T-helper 17 cell (primary cell): ENCODE measurements around the gene SYT17. TPM values are rescaled to one million over a fixed set of nuclear protein-coding genes. Genes with fewer than 3 reads are reported as not detected.

ENCODE experiments used
- ATAC-seq: fragments of 150-1000 bp; cut with Tn5 transposase; 2 replicates; pipeline ENCODE4 v1.10.0; 2021; ENCODE audit warnings: mild to moderate bottlenecking, moderate library complexity
- DNase-seq, 3 donors: peaks; one replicate each; pipeline versions ENCODE4 v3.0.0 to v3.0.0-alpha.2; 2020 to 2021
- H3K9me3 ChIP-seq: one replicate; pipeline ENCODE4 v1.7.0; 2013; ENCODE audit warnings: low read length, mild to moderate bottlenecking; ENCODE audit not compliant: control insufficient read depth, poor library complexity, severe bottlenecking
- H3K27ac Mint-ChIP-seq: one replicate; pipeline ENCODE4 v1.8.0; 2022; ENCODE audit warnings: mild to moderate bottlenecking, moderate library complexity, mixed read lengths
- H3K27me3 Mint-ChIP-seq: one replicate; pipeline ENCODE4 v1.8.0; 2022; ENCODE audit warnings: mixed read lengths
- H3K36me3 Mint-ChIP-seq: one replicate; pipeline ENCODE4 v1.8.0; 2022; ENCODE audit warnings: low read depth, mixed read lengths
- H3K4me1 Mint-ChIP-seq: one replicate; pipeline ENCODE4 v1.8.0; 2022; ENCODE audit warnings: mild to moderate bottlenecking, mixed read lengths
- H3K4me3 Mint-ChIP-seq: one replicate; pipeline ENCODE4 v1.8.0; 2022; ENCODE audit warnings: mild to moderate bottlenecking, moderate library complexity, mixed read lengths
- total RNA-seq, 4 donors: library from RNA in 2 of 4; stranded (reverse) in 2 of 4; gene quantifications; one replicate each; pipeline ENCODE4 v1.2.3 and lab custom pipeline; 2022 to 2026

SYT17 gene
- total RNA-seq, 2 donors from 2014 or later: 0.97 TPM; not detected in 1

- Mint-ChIP-seq H3K27ac (no peak overlapping the region), H3K4me3 (no peak overlapping the region), H3K4me1 (peaks cover 8% of the 10 kb centered on the region), H3K27me3 (peaks cover 4% of the 10 kb centered on the region), H3K36me3 (no peaks in the 10 kb centered on the region)
- ATAC-seq (no peak), DNase-seq (no peak)
- no peaks in the 10 kb centered on the region for H3K9me3 ChIP-seq
Observed at GRCh38 chr16:19132898-19133297, 35.1 kb upstream of the SYT17 start.

GRCh38 chr16:19133600-19133999 is 34.4 kb upstream of the SYT17 start:
- Mint-ChIP-seq H3K4me3 (no peak overlapping the region), H3K27ac (no peak overlapping the region), H3K27me3 (peaks cover 7% of the 10 kb centered on the region), H3K4me1 (peaks cover 8% of the 10 kb centered on the region), H3K36me3 (no peaks in the 10 kb centered on the region)
- no peaks in the 10 kb centered on the region for H3K9me3 ChIP-seq
- DNase-seq (no peak), ATAC-seq (no peak)

DNA sequence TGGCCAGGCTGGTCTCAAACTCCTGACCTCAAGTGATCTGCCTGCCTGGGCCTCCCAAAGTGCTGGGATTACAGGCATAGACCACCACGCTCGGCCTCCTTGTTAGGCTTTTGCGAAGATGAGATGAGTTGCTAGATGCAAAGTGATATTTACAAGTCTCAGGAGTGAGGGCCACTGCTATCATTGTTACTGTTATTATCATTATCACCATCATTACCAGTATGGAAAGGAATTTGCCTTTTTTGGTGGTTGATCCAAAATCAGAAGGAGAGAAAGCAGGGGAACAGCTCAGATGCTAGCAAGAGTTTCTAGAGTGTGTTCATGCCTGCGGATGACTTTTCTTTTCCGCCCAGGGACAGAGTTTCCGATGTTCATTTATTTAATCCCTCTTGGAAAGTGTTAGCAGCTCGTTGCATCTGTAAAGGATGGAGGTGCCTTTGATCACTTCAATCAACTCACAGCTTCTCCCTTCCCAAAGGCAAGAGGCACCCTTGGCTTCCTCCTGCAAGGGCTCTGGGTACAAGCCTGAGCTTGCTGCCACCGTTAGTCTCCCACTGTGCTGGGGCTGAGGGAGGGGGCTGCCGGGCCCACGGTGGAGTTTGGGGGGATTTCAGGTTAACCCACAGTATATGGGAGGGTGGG is 32.7 kb upstream of the SYT17 start:
- Mint-ChIP-seq H3K27me3 (peaks cover 23% of the 10 kb centered on the region), H3K4me3 (no peak overlapping the region), H3K27ac (no peak overlapping the region), H3K4me1 (peaks cover 8% of the 10 kb centered on the region), H3K36me3 (no peaks in the 10 kb centered on the region)
- ATAC-seq (no peak), DNase-seq (no peak)
- no peaks in the 10 kb centered on the region for H3K9me3 ChIP-seq

DNA sequence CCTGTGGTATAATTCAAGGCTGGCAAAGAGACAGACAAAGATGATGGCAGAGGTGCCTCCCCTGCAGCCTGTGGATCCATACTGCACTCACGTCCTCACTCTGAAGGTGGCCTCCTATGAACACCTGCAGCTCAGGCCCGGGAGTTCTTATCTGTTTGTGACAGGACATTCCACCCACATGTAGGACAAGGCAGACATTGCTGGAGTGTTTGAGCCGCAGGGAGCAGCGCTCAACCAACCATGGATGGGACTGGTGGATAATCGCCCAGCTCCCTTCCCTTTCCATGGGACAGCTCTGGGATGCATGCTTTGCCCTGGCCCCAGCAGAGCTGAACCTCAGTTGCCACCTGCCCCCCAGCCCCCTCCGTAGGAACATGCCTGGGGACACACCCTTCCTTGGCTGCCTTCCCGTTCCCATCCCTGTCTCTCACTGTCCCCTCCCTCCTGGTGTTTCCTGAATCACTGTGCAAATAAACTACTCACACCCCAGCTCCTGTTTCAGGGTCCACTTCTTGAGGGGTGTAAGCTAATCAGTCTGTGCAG is 32.1 kb upstream of the SYT17 start:
- H3K27me3 Mint-ChIP-seq: peaks cover 29% of the 10 kb centered on the region
- DNase-seq (no peak), ATAC-seq (no peak)
- H3K27ac Mint-ChIP-seq: no peak overlapping the region
- no peak overlapping the region for H3K4me3 Mint-ChIP-seq
- H3K36me3 Mint-ChIP-seq: no peaks in the 10 kb centered on the region
- no peaks in the 10 kb centered on the region for H3K9me3 ChIP-seq
- H3K4me1 Mint-ChIP-seq: peaks cover 4% of the 10 kb centered on the region

DNA sequence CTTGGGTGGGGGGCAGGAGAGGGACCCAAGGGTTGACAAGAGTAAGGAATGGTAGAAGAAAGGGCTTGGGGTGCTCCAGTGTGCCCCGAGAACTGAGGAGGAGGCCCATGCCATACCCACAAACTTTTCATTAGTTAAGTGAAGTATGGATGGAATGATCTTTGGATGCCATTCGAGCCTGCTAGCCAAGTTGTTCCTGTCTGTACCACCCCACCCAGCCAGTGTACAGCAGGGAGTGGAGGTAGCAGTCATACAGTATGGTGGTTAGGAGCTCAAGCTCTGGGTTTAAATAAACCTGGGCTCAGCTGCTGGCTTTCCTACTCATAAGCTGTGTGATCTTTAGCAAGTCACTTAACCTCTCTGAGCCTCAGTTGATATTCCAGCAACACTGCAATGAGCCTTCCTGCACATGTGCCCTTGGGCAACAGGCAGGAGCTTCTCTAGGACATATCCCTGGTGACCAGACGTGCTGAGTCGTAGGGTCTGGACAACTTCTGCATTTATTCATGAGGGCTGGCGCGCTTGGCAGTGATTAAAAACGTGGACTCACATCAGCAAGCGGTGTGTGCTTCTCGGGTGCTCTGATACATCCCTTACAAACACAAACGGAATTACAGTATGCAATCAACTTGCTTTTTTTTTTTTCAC is 31.4 kb upstream of the SYT17 start:
- Mint-ChIP-seq H3K27me3 (peaks cover 25% of the 10 kb centered on the region), H3K4me3 (no peak overlapping the region), H3K4me1 (no peaks in the 10 kb centered on the region), H3K36me3 (no peaks in the 10 kb centered on the region), H3K27ac (no peak overlapping the region)
- DNase-seq: no peak
- ATAC-seq: no peak
- H3K9me3 ChIP-seq: no peaks in the 10 kb centered on the region

- DNase-seq: no peak
- H3K4me1 Mint-ChIP-seq: no peaks in the 10 kb centered on the region
- no peak overlapping the region for H3K27ac Mint-ChIP-seq
- no peaks in the 10 kb centered on the region for H3K9me3 ChIP-seq
- H3K27me3 Mint-ChIP-seq: peaks cover 25% of the 10 kb centered on the region
- no peaks in the 10 kb centered on the region for H3K36me3 Mint-ChIP-seq
- H3K4me3 Mint-ChIP-seq: no peak overlapping the region
- no peak for ATAC-seq
Observed at GRCh38 chr16:19137201-19138128, 30.6 kb upstream of the SYT17 start.

GRCh38 chr16:19138601-19139000 is 29.4 kb upstream of the SYT17 start:
- H3K36me3 Mint-ChIP-seq: no peaks in the 10 kb centered on the region
- H3K27ac Mint-ChIP-seq: no peak overlapping the region
- ATAC-seq (no peak), DNase-seq (no peak)
- H3K27me3 Mint-ChIP-seq: peaks cover 31% of the 10 kb centered on the region
- H3K9me3 ChIP-seq: no peaks in the 10 kb centered on the region
- H3K4me3 Mint-ChIP-seq: no peak overlapping the region
- H3K4me1 Mint-ChIP-seq: no peaks in the 10 kb centered on the region

GRCh38 chr16:19139436-19140091 is 28.5 kb upstream of the SYT17 start:
- H3K27me3 Mint-ChIP-seq: peaks cover 31% of the 10 kb centered on the region
- H3K4me3 Mint-ChIP-seq: no peak overlapping the region
- H3K27ac Mint-ChIP-seq: no peak overlapping the region
- DNase-seq (no peak), ATAC-seq (no peak)
- H3K36me3 Mint-ChIP-seq: no peaks in the 10 kb centered on the region
- H3K9me3 ChIP-seq: no peaks in the 10 kb centered on the region
- no peaks in the 10 kb centered on the region for H3K4me1 Mint-ChIP-seq

DNA sequence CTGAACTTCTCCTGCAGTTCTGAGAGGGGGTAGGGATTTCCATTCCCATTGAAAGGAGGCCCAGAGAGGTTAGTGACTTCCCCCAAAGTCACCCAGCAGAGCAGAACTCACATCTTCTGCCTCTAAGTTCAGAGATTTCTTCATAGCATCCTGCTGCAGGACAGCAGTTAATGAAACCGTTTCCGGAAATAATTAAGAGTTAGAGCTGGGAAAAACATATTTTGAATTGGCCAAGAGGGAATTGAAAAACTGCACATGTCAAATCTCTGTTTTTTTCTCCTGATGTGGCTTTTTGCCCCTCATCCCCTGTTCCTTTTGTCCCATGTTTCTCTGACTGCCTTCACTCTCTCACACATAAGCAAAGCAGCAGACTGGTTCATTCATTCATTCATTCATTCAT is 27.6 kb upstream of the SYT17 start:
- Mint-ChIP-seq H3K27me3 (peaks cover 31% of the 10 kb centered on the region), H3K4me1 (peaks cover 3% of the 10 kb centered on the region), H3K27ac (no peak overlapping the region), H3K4me3 (no peak overlapping the region), H3K36me3 (no peaks in the 10 kb centered on the region)
- DNase-seq: no peak
- no peaks in the 10 kb centered on the region for H3K9me3 ChIP-seq
- no peak for ATAC-seq

DNA sequence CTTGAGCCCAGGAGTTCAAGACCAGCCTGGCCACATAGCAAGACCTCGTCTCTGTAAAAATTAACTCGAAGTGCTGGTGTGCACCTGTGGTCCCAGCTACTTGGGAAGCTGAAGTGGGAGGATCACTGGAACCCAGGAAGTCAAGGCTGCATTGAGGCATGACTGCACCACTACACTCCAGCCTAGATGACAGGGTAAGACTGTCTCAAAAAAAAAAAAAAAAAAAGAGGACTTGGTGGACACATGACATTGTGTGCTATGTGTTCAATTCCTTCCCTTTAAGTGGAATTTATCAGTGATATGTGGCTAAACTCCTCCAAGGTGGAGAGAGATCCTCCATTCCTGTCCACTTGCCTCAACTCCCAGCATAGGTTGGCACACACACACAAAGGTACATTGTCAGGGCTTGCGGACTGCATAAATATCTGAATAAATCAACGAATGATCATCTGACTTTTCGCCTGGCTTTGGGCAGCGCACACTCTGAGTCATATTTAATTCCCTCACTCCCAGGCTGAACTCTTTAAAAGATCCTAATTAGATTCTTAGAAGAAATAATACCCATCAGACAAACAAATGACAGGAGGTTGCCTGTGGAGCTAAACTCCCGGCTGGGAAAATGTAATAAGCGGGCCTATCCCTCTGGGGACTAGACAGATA is 25.0 kb upstream of the SYT17 start:
- DNase-seq: no peak
- peaks cover 36% of the 10 kb centered on the region for H3K27me3 Mint-ChIP-seq
- no peaks in the 10 kb centered on the region for H3K9me3 ChIP-seq
- H3K27ac Mint-ChIP-seq: no peak overlapping the region
- no peak for ATAC-seq
- peaks cover 3% of the 10 kb centered on the region for H3K4me1 Mint-ChIP-seq
- no peak overlapping the region for H3K4me3 Mint-ChIP-seq
- no peaks in the 10 kb centered on the region for H3K36me3 Mint-ChIP-seq

- Mint-ChIP-seq H3K4me3 (no peak overlapping the region), H3K27ac (no peak overlapping the region), H3K36me3 (no peaks in the 10 kb centered on the region), H3K27me3 (peaks cover 38% of the 10 kb centered on the region), H3K4me1 (peaks cover 3% of the 10 kb centered on the region)
- no peaks in the 10 kb centered on the region for H3K9me3 ChIP-seq
- no peak for ATAC-seq
- no peak for DNase-seq
Observed at GRCh38 chr16:19143599-19143956, 24.5 kb upstream of the SYT17 start.

DNA sequence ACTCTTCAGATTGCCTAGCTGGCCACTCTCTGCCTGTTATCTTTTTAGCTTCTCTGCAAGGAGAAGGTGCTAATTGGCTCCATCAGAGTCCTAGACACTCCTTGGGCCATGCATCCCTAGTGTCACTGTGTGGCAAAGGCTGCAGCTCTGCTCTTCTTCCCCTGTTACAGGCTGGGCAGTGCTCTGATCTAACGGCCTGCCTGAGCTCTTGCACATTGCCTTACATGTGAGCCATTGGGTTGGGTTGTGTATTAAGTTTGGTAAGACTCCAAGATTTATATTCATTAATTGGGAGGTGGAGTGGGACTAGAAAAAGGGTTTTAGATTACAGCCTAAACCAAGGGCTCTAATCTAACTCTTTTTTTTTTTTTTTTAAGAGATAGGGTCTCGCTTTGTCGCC is 23.0 kb upstream of the SYT17 start:
- Mint-ChIP-seq H3K27me3 (peaks cover 29% of the 10 kb centered on the region), H3K27ac (no peak overlapping the region), H3K4me3 (no peak overlapping the region), H3K36me3 (no peaks in the 10 kb centered on the region), H3K4me1 (peaks cover 3% of the 10 kb centered on the region)
- no peak for DNase-seq
- no peak for ATAC-seq
- H3K9me3 ChIP-seq: no peaks in the 10 kb centered on the region
